Neural cell (in vitro differentiated cells): Measurements from ENCODE around the gene UBTF.

Source experiments
- POLR2AphosphoS5 ChIP-seq: IDR thresholded peaks from 2 replicates; pipeline ENCODE4 v1.6.1; 2012
- TF ChIP-seq, protein P1 (sequence below): fragments of 450-650 bp; IDR thresholded peaks from 2 replicates; pipeline ENCODE4 v1.5.1; 2014; ENCODE audit warnings: antibody characterized with exemption, mild to moderate bottlenecking, moderate library complexity; ENCODE audit not compliant: poor library complexity, severe bottlenecking

DNA sequence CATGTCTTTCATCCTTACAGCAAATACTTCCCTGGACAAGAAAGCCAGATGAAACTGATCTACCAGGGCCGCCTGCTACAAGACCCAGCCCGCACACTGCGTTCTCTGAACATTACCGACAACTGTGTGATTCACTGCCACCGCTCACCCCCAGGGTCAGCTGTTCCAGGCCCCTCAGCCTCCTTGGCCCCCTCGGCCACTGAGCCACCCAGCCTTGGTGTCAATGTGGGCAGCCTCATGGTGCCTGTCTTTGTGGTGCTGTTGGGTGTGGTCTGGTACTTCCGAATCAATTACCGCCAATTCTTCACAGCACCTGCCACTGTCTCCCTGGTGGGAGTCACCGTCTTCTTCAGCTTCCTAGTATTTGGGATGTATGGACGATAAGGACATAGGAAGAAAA, 29.0 kb downstream of the UBTF start:
- TF ChIP-seq, protein P1, sequence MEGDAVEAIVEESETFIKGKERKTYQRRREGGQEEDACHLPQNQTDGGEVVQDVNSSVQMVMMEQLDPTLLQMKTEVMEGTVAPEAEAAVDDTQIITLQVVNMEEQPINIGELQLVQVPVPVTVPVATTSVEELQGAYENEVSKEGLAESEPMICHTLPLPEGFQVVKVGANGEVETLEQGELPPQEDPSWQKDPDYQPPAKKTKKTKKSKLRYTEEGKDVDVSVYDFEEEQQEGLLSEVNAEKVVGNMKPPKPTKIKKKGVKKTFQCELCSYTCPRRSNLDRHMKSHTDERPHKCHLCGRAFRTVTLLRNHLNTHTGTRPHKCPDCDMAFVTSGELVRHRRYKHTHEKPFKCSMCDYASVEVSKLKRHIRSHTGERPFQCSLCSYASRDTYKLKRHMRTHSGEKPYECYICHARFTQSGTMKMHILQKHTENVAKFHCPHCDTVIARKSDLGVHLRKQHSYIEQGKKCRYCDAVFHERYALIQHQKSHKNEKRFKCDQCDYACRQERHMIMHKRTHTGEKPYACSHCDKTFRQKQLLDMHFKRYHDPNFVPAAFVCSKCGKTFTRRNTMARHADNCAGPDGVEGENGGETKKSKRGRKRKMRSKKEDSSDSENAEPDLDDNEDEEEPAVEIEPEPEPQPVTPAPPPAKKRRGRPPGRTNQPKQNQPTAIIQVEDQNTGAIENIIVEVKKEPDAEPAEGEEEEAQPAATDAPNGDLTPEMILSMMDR, result no peak
- TF ChIP-seq POLR2AphosphoS5, result no peak
